ENCODE measurements around the gene TJP1.
"Not testable (repeated sequence)": the region's sequence is repeated elsewhere in the genome, so short reads cannot be mapped to it uniquely, and the experiment has no call there.

The TJP1 gene

GRCh38 chr15:29657476-29657817 is 164.8 kb downstream of the TJP1 start:
- not testable (repeated sequence) for DNase-seq (ENCODE audit: low read depth)

GRCh38 chr15:29656636-29657475 is 165.4 kb downstream of the TJP1 start:
- DNase-seq (ENCODE audit: low read depth), result no peak

GRCh38 chr15:29652595-29652994 is 169.7 kb downstream of the TJP1 start:
- no peak for DNase-seq (ENCODE audit: low read depth)

- no peak for DNase-seq (ENCODE audit: low read depth)
Observed at GRCh38 chr15:29651476-29652233, 170.6 kb downstream of the TJP1 start.
